GM21825 (cell line): ENCODE measurements around the gene GLS.
"Not testable (repeated sequence)": the region's sequence is repeated elsewhere in the genome, so short reads cannot be mapped to it uniquely, and the experiment has no call there.

Experiments used
- ATAC-seq: cut with Tn5 transposase; IDR thresholded peaks from one replicate; pipeline ENCODE4 v1.9.1; 2021; ENCODE audit warnings: mild to moderate bottlenecking, moderate library complexity; ENCODE audit not compliant: unreplicated experiment

Gene GLS

DNA sequence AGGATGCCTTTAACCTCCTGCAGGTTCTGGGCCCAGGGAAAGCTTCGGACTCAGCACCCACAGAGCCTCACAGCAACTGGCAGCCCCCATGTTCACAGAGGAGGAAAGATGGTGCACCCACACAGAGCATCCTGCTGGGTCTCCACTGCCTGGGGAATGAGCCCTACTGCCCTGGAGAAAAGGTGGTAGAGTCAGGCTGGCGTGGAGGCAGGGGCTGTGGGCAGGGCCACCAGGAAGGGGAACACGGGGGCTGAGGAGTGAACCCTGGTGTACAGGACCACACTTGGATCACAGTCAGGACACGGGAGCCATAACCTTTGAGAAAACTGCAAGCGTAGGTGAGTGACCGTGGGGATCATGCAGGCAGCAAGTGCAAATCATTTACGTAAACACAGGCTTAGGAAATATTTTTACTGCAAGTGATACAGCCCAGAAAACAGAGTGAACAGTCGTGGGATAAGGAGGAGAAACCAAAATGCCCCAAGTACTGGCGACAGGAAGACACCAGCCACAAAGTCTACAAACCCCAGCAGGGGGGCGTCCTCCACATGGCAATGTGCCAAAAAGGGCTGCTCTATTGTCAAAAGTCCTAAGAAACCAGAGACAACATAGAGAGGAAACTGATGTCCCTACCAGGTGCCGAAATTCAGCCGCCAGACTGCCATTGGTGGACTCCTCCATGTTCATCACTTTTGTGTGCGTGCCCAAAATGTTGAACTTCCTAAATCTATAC, 105.8 kb downstream of the GLS start:
- ATAC-seq = no peak

DNA sequence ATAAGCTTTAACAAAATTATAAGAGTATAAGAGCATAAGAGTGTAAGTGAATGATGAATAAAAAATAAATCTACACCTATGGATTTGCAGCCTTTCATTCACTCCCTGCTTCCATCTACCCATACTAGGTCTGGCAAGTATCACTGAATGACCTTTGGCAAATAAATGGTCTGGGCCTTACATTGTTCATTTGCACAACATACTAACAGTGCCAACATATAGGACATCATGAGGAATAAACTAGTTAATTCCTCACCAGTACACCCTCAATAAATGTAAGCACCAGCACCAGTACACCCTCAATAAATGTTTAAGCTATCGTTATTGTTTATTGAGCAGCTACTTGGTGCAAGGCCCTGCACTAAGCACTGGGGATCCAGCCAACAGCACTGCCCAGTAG, 106.5 kb downstream of the GLS start:
- ATAC-seq = no peak

DNA sequence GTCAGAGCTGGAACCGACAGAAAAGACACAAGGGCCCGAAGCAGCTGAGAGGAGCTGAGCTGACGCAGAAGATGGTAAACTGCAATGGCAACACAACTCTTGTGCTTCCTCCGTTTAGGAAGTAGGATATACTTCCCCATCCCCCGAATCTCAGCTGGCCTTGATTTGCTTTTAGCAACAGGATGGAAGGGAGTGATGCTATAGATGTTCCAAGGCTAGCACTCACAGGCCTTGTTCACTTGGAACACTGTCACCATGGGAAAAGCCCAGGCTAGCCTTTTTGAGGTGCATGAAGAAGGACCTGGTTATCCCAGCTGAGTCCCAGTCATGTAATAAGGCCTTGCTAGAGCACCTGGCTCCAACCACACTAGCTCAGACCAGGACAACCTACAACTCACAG, 107.3 kb downstream of the GLS start:
- no peak for ATAC-seq

DNA sequence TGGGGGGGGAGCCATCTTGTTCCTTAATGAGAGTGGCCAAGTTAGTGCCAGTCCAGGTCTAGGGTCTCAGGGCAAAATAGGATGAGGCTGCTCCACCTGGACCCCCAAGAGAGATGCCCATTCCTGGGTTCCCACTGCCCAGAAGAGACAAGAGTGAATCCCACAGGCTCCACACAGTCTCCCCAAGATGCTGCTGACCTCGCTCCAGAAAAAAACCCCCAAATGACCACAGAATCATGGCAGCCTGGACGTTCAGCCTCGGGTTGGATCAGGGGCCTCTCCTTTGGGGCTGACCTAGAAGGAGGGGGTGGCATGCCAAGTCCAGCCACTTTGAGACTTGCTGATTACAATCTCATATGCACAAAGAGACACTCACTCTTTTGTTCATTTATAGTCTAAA, 108.3 kb downstream of the GLS start:
- ATAC-seq = no peak

DNA sequence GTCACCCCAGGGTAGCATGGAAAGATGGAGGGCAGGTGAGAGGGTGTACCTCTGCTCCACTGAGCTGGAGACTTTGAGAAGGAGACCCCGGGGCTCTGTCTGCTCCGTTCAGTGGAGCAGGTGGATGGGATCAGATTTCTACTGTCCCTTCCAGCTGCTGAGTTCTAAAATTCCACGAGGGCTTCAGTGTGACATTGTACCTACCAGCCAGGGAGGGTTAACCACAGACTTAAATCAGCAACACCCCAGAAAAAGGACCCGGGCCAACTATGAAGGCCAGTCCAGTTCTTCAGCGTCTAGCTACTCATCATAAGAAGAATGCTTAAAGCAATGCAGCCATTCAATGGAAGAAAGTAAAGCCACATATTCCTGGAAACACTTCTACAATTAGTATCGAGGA, 109.5 kb downstream of the GLS start:
- no peak for ATAC-seq

DNA sequence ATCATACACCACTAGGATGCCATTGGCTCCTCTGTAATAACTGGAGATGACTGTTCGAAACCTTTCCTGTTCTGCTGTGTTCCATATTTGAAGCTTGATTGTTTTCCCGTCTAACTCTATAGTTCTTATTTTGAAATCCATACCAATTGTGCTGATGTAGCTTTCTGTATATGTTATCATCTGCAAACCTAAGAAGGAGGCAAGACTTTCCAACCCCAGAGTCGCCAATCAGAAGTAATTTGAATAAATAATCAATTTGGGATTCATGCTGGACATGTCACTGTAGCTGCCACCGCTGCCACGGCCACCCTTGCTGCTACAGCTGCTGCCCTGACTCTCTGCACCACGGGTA, 112.6 kb downstream of the GLS start:
- no peak for ATAC-seq

DNA sequence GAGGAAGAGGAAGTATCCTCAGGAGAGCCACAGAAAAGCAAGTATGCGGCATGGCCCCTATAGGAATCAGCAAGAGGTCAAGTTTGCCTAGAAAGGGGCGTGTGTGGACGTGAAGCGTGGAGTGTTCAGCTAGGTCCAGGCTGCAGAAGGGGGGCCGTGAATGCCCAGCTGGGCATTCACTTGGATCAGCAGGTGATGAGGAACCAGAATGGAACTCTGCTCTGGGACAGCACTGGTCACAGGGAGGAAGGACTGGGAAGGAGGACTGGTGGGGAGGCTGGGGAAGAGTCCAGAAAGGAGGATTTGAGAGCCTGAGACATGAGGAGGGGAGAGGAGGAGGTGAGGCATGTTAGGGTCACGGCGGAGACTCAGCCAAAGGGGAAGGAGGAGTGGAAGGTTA, 113.5 kb downstream of the GLS start:
- ATAC-seq = no peak

DNA sequence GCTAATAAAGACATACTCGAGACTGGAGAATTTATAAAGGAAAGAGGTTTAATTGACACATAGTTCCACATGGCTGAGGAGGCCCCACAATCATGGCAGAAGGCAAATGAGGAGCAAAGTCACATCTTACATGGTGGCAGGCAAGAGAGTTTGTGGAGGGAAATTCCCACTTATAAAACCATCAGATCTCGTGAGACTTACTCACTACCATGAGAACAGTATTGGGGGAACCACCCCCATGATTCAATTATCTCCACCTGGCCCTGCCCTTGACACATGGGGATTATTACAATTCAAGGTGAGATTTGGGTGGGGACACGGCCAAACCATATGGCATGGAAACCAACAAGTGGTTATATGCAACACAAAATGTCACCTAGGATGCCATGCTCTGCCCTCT, 114.7 kb downstream of the GLS start:
- ATAC-seq = not testable (repeated sequence)

DNA sequence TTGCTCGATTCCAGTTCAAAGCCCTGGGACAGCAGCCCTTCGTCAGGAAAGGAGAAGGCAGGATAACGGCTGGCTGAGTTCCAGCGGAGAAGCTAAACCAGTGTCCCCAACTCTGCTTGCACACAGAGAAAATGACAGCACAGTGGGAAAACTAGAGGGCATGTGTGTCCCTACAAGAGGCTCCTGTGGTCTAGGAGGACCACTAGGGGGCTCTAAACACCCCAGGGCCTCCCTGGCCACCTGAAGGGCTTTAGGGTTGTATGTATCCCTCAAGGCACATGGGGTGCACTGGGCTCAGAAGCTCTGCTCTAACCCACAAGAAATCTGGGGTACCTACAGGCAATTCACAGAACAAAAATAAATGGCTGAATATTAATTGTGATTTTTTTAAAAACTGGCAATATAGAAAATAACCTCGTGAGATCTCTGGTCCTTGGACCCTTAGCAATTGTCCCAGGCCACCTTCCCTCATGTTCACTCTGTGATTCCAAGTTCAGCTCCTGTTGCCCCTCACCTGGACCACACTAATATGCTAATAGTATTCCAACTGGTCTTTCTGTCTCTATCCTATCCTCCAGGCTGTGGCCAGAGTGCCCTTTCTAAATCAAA, 115.8 kb downstream of the GLS start:
- no peak for ATAC-seq

DNA sequence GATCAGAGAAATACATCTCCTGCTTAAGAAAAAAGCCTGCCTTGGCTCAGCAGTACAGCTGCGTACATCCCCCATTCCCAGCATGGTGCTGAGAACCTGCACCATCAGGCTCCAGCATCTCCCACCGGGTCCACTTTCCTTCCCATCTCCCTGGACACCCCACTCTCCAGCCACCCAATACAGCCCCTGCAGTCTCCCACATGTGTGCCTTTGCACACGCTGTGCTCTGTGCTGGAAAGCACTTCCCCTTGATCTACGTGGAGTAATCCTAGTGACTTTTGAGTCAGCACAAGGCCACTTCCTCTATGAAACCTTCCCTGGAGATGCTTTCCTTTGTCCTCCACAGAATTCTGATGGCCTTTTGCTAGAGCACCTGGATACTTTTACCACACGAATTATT, 116.3 kb downstream of the GLS start:
- ATAC-seq = no peak

DNA sequence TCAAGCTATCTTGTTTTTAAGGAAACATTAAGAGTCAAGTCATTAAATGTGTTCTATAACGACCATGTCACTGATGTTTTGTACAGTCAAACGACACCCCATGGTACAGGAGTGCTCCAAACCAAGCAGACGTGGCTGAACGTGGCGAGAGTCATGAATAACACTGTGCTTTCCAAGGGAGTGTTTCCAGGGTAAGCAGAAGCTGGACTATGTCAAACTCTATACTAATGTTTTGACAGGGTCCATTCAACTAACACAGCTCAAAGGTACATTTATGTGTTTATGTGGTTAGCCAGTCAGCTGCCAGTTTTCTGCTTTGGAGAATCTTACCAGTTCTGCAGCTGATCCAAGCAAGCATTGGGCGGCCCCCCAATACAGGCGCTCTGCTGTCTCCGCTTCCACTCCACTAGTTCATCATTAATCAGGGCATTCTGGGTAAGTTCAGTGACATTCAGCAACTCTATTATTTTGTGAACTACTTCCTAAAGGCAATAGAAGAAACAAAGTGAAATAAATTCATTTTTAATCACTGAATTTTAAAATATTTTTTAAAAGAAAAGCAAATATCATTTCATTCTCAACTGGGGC, 117.0 kb downstream of the GLS start:
- no peak for ATAC-seq

DNA sequence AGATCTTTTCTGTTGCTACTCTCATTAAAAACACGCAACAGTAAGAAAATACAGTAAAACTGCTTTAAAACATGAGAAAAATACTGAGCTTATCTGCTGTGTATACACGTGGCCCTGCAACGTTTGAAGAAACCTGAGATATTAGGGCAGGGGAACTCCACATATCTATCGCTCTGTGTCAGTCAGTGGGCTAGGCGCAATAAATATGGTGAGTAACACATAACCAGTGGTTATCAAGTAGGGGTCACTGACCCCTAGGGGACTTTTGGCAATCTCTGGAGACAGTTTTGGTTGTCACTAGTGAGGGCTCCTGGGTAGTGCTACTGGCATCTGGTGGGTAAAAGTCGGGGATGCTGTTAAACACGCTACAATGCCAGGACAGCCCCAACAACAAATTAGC, 118.4 kb downstream of the GLS start:
- no peak for ATAC-seq

DNA sequence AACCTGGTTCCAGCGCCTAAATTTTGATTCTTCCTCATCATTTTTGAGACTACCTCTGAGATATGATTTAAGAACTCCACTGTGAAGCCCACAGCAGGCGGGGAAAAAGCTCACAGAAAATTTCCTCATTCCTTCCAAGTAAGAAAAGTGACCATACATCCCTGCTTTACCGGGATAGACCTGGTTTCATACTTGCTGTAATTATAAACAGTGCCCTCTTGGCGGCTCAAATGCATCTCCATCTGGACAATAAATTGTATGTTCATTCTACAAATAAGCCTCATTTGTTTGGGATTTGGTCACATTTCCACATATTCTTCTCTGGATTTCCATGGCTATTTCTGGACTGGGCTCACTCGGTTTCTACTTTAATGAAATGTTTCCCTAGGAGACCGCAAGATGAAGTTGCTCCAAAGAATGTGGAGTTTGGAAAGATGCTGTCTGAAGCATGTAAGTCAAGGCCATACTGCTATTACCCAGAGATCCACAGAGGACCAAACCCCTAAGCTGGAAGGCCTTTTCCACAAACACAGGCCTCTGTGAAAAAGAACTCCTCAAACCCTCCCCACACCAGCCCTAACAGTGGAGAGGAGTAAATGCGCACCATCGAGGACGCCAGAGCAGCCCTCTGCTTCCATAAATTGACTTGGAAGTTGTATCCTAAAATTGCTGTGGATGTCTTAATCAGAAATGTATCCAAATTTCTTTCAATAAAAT, 119.5 kb downstream of the GLS start:
- no peak for ATAC-seq

DNA sequence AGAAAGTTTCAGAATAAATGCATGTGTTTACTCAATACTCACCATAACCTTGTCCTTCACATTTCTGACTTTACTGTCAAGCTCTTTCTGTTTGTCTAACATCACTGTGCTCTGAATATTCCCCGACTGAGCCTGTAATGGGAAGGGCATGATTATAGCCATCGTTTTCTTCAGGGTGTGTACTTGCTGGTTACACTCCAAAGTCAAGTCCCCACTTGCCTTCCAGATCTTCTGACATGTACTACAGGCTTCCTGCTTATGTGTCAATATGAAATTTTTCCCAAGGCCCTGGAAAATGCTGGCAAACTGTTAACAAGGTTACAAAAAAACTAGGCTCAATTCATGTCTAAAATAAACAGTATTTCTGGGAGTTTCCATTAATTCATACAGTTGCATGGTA, 120.4 kb downstream of the GLS start:
- ATAC-seq = no peak

DNA sequence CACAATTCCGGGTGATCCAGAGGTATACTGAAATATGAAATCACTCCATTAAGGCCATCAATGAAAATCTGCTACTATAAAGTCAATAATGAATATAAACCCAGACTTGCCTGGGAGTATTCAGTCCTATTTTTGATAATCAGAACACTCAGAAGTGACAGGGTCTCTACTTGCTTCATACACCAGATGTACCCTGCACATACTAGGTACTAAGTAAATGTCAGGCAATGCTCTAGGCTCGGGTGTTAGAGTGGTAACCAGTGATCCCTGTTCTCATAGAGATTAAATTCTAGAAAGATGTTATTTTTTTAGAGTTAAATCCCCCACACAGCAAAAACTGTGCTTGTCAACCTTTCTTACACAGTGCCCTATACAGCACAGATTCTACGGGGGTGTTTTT, 121.0 kb downstream of the GLS start:
- ATAC-seq = no peak

DNA sequence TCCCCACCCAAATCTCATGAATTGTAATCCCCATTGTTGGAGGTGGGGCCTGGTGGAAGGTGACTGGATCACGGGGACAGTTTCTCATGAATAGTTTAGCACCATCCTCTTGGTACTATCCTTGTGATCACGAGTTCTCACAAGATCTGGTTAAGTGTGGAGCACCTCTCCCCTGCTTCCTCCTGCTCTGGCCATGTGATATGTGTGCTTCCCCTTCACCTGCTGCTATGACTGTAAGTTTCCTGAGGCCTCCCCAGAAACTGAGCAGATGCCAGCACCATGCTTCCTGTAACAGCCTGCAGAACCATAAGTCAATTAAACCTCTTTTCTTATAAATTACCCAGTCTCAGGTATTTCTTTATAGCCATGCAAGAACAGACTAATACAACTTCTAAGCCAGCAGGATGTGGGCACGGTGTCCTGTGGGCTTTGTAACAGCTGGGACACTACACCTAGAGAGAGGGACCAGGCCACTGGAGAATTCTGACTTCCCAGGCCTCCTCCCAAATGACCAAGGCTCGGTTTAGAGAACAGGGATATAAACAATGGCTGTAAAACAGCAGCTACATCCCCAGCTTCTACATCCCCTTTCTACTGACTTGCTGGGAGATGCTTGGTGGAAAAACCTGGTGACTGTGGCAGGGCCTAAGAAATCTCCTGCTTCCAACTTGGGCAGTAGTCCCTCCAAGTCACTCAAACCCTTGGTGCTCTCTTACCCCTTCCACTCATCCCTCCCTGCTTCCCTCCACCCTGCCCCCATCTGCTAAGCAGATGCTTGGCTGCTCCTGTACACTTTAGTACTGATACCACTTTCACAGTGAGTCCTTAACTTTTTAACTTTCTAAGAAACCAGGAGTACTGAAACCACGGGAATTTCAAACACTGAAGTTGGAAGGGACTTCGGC, 123.0 kb downstream of the GLS start:
- no peak for ATAC-seq

DNA sequence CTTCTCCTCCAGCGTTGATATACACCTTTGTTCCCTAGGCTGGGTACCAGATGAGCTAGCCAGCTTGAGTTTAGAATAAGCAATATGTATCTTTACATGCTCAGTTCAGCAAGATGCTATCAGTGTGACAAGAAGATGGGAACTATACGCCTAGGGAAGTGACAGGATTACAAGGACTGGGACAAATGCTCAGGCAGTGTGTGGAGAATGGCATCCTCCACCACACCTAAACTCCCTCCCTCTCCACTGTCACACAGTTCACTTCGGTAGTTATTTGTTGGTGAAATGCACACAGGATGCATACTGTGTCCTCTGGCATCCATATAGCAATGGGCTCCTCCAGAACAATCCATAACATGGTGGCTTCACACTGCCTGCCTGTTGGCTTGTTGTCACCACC, 125.7 kb downstream of the GLS start:
- no peak for ATAC-seq

DNA sequence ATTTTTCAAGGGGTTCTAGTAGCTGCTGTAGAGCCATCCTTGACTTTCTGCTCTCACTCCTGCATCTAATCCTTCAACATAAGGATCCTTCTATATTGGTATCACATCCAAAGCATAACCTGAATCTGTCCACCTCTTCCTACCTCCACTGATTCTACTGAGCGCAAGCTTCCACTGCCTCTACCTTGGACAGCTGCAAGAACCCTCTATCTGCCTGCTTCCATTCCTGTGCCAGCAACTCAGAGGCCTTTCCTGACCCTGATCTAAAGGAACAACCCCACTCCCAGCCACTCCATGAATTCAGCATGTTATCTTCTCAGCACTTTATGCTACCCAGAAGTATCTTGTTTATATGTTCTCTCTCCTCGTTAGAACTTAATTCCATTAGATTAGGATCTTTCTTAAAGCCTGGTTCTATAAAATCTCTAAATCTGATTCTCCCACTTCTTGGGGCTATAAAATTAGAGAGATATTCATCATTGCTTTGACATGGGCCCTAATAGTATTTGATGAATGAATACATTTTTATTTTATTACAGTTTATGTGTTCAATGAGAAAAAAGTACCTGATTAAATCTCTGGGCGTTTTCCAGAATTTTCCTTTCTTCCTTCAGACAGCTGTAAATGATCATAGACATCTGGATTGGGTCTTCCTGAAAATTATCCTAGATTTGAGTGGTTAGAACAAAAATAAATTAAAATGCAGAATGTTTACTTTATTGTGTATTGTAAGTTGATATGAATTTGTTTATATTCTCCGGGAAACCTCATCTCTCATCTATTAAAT, 126.6 kb downstream of the GLS start:
- ATAC-seq = no peak

DNA sequence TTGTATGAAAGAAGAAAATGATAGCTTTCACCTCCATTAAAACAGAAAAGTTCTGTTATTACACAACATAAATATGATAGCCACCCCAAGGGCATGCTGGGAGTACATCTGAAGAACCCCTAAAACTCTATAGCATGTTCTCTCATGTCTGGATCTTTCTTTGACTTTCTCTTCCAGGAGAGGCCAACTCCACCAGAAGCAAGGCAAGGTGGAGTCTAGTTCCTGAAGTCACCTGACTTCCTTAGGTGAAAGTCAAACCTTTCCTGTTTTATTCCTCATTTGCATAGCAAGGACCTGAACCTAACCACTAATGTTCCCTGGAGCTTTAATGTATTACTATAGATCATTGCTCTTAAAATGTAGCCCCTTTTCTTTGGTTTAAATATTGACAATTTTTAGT, 127.7 kb downstream of the GLS start:
- no peak for ATAC-seq
